A204.1 (cell line): ENCODE data around the gene CYP17A1.

Experiments used
- FAIRE-seq: peaks from 2 replicates; lab custom pipeline; 2012; peaks lifted over from hg19 to GRCh38; lab: Jason Lieb, UNC

Gene CYP17A1

DNA sequence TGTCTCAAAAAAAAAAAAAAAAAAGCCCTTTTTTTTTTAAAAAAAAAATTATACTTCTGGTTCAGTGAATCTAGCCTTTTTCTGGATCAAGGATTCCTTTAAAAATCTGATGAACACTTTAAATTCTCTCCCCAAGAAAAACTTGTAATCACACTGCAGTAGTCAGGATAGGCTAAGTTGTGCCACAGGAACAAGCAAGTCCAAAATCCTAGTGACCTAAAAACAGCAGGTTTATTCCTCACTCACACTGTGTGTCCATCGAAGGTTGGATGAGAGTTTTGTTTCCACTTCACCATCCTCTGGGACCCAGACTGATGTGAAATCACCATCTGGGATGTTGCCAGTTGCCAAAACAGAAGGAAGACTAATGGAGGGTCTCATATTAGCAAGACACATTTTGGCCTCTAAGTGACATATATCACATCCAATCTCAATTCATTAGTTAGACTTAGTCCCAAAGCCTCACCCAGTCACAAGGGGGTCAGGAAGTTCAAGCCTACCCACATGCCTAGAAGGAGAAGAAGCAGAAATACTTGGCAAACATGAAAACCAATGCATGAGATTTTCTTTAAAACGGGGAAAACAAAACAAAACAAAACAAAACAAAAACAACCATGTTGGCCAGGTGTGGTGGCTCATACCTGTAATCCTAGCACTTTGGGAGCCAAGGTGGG, 32.7 kb downstream of the CYP17A1 start:
- FAIRE-seq = no peak

DNA sequence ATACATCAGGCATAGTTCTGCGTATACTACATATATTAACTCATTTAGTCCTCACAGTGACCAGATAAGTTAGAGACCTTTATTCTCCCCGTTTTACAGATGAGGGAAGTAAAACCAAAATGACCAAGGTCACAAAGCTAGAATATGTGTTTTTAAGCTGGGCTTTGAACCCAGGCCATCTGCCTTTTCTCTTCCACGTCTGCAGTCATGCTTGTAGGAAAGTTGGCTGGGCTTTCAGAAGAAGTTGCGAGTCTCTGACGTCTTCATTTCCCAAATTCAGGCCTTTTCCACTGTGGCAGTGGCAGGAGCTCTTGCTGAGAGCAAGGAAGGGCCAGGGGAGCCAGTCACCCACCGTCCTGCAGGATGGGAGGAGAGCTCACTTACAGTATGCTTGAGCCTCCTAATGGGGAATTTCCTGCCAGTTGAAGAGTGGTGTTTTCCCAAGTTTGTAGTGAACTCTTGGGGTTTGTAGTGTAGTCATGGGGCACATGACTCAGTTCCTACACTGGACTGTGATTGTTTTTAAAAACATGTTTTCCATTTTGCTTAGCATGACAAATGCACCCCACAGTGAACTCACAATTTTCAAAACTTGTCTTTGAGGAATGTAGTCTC, 34.2 kb downstream of the CYP17A1 start:
- FAIRE-seq = no peak

DNA sequence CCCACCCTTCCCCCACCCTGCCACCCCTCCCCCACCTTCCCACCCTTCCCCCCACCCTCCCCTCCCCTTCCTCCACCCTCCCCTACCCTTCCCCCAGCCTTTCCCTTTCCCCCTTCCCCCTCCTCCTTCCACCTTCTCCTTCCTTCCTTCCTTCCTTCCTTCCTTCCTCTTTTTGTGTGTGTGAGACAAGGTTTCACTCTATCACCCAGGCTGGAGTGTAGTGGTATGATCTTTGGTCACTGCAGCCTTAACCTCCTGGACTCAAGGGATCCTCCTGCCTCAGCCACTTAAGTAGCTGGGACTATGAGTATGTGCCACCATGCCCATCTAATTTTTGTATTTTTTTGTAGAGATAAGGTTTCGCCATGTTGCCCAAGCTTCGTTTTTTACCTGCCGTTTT, 35.2 kb downstream of the CYP17A1 start:
- FAIRE-seq = no peak

DNA sequence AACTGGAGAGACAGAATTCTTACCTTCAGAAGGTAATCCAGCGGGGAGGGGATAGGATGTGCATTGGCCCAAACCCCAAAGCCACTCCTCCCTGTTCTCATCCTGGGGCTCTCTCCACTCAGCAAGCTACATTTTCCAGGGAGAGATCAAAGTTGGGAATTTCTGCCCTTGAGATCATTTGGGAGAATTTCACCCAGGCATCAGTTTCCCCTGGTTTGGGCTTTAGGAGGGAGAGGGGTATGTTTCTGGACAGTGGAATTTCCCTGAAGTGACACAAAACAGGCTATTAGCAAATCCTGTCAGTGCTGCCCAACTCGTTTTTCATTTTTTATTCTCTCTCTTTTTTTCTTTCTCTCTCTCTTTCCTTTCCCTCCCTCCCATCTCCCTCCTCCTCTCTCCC, 35.7 kb downstream of the CYP17A1 start:
- FAIRE-seq = no peak

DNA sequence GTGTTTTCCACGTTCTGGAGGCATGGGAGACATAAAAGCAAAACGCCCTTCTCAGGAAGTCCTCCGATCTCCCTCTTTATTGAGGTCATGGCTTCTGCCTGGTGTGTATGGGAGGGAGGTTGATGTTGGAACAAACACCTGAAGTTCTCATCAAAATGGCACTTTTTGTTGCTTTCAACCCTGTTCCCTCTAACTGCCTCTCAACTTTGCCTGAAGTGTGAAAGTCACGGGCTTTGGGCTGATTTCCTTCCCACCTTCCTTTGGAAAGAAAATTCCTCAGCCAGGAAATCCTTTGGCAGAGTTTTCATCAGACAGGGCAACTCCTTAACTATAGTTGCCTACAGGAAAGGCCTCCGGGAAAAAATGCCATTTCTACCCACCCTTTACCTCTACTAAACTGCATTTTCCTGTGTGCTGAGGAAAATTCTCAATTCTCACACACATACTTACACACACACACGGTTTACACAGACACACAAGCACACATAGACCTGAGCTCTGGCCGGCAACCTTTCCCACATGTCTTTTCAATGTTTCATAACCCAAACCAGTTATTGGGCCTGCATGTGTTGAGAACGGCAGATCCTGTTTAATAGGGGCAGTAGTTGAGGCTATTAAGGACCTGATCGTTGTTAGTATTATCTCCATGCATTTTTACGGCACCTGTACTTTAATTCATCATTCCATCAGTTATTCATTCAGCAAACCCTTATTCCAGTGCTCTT, 36.4 kb downstream of the CYP17A1 start:
- FAIRE-seq = no peak

DNA sequence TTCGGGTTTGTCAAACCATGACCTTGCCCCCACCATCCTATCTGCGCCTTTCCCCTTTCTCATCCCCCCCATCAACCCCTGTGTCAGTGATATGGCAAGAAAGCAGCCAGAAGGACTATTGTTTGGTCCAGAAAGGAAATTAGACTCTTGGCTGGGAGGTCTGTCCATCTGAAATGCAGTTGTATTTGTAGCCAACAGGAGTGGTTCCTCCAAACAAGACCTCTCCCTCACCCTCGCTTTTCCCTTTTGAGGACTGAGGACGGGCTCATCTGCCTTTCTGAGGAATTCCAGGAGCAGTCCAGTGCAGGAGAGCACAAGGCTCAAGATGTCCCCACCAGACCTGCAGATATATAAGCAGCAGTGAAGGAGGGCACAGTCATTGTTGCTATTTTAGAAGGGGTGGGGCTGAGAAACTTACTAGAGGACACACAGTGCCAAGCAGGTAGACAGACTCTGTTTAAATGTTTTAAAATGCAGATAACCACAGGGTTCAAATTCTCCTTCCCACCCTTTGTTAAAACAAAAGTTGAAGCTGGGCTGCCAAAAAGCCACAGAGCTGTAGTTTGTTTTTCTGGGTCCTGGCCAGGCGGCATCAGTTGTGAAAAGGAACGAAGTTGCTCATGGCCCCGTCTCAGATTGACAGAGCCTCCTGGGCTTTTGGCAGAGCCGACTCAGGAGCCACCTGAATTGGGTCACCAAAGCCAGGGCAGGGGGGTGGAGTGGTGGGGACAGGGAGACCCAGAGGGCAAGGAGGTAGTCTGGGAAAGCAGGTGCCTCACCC, 37.3 kb downstream of the CYP17A1 start:
- FAIRE-seq = no peak

DNA sequence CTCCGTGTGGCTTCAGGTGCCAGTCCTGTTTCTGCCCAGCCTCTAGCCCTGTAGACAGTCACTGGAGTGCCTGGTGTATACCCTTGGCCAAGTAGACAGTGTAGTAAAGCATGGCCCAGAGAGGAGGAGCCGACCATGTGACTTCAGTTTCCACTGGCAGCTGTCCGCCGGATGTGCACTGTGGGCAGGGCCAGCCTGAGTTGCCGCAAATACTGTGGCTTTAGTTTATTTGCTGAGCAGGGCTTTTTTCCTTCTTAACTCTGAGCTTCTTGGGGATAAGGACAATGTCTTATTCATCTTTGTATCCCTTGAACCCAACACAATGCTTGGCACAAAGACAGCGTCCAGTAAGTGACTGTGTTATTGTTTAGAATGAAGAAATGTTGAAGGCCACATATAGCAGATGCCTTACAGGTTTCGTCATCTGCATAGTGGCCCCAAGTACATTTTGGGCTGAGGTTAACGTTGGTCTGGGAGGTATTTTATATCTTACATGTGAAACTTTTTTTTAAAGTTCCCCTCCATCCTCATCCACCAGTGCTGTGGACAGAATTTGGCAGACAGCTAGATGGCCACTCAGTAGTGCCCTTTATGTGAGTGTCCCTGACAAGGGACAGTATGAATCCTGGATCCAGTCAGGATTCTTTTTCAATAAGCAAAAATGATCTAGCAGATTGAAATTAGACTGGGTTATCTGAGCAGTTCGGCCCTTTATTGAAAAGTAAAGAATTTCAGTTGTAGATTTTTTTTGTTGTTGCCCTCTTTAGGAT, 40.6 kb downstream of the CYP17A1 start:
- no peak for FAIRE-seq

DNA sequence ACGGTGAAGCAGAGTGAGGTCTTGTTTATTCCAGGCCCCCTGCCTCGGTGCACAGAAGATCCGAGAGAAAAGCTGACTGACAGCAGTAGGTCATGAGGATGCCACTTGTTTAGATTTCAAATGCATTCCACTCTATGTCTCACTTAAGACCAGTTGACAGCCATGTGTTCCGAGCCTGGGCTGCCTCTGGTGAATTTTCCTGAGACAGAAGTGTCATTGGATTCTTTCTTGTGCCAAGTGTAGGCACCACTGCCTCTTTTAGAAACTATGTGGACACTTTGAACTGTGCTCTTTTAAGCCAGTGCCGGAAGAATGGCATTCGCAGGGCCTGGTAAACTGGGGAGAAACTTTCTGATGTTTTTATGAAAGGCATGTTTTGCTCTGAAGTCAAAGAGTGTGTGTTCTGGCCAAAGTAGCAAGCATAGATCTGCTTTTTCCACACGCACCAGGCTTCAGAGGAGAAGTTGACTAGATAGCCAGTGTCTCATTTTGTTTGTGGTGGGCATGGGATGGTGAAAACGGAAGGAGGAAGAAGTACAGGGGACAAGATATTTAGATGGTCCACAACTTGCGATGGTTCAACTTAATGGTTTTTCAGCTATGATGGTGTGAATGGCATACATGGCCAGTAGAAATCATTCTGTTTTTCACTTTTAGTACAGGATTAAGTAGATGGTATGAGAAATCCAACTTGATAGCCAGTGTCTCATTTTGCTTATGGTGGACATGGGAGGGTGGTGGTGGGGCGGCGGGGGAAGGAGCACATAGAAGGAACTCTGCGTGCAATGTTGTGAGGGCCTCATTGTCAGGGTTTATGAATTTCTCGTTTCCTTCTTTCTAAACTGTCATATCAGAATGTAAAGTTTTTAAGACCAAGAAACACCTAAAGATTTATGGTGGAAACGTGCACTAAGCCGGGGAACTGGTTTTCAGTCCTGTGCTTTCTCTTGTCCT, 41.5 kb downstream of the CYP17A1 start:
- FAIRE-seq = no peak

DNA sequence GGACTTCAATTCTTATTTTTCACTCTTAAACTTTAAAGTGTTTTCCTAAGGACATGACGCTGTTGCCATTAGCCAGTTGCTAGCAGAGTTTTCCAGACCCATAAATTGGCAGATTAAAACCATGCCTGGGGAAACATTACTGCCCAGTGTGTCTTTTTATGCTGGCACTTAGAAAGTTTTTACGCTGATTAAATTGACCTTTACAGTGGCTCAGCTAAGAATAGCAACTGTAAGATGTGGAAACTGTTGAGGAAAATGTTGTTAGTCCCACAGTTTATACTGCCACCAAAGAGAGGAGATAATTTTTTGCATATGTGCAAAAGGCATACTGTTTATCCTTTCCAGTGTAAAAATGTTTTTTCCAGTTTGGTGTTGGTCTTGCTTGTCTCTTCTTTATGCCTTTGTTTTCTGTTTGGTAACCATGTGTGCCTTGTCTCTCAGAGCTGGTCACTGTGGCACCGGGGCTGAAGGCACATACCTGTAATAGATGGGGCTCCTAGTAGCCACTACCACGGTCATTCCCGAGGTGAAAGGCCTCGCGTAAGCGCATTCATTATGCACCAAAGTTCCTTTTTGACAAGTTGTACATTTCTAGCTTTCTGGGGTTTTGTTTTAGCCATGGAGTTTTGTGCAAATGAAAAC, 45.3 kb downstream of the CYP17A1 start:
- FAIRE-seq = no peak

DNA sequence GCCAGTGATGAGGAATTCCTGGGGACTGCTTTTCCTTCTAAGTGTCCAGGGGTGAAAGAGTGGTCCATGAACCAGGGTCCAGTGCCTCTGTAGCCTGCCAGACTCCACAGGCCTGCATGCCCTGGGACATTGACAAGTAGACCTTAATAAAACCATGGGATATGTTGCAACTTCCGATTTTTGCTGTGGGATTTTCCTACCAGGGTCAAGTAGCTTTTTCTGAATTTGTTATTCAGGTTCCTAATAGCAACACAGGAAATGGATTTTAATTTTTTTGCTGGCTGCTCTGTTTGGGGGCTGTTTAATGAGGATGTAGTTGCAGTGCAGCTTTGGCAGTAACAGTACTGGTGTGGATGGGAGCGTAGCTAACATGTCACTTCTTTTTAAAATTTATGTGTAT, 51.4 kb downstream of the CYP17A1 start:
- FAIRE-seq = no peak

DNA sequence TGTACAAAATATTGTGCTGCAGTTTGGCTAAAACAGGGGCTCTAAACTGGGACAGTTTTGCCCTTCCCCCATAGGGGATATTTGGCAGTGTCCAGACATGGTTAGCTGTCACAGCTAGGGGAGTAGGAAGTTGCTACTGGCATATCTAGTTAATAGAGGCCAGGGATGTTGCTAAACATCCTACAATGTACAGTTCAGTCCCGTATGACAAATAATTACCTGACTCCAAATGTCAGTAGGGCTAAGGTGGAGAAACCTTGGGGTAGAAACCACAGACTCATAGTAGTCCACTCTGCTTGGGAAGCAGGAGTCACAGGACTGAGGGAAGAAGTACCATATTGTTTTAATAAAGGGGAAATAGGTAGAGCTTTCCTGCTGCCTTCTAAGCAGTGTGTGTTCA, 53.6 kb downstream of the CYP17A1 start:
- FAIRE-seq = no peak

DNA sequence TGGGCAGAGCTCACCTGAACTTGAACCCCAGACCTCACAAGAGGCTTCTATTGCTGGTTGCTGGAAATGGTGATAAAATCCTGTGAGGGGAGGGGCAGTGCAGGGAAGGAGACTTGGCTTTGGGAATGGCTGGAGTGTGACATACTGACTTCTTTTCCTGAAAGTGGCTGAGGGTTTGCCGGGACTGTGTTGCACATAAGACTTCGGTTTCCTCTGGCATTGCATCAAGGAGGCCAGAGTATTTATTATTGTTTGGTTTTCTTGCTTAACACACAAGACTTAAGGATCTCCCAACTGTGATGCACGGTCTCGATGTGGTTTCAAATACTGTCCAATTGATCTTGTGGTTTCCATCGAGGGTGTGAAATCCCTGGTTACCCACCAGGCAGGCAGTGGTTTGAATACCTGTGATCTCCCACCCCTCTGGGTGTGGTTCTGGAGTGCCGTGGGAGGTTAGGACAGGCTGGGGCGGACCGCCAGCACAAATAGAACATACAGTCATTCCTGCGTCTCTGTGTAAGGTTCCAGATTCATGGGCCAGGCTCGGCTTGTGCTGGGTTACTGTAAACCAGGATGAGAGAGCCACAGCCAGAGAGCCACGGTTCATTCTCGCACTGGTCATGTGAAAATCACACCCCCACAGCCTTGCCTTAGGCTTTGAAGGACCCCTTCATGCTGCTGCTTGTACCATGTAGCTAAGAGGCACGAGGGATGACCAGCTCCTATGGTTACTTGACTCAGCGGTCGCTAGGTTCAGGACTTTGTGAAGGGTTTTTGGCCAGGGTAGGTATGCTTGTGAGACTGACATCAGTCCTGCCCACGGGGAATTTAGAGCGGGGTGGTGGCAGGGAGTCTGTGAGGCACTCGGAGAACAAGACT, 54.3 kb downstream of the CYP17A1 start:
- FAIRE-seq = no peak

DNA sequence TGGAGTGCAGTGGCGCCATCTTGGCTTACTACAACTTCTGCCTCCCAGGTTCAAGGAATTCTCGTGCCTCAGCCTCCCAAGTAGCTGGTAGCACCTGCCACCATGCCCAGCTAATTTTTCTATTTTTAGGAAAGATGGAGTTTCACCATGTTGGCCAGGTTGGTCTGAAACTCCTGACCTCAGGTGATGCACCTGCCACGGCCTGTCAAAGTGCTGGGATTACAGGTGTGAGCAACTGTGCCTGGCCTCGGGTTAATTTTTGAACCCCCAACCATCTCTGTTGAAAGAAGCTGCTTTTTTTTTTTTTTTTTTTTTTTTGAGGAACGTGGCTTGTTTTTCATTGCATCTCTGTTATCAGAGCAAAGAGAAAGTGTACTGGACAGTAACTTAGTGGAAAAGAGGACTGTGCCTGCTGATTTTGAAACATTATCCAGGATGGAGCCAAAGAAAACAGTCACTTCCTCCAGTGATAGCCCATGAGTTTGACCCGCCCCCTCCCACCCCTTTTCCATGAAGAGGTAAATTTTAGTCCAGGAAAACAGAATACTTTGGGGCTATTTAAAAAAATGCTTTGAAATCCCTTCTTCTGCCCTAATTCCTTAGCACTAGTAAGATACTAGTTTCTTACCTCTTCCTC, 55.2 kb downstream of the CYP17A1 start:
- FAIRE-seq = no peak

DNA sequence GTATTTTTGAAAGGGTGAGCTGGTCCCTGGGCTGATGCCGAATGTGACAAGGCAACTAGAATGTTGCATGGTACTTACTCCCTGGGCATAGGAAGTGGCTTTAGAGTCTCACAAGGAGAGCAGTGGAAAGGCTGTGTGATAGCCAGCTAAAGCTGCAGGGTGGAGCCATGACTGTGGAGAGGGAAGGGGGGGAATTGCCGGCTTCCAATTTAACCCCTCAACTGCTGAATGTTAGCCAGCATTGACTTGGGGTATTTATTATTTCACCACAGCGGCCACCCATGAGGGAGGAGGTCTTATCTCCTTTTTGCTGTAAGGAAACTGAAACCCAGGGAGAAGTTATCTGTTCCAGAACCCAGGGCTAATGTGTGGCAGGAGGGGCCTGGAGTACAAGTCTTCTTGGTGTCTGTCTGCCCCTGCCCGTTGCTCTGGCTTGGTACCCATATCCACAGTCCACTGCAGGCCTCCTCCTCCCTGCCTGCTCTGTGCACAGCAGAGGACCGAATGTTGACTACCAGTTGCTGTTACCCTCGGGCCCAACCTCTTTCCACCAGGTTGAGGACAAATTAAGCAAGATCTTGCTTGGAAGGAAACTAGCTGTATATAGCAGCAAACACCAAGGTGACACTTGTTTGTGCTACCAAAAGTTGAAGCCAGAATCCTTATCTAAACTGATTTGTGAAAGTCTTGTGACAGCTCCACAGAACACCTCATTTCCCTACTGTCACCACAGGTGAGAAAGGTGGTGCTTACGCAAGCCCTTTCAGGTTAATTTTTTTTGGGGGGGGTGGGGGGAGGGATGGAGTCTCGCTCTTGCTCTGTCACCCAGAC, 55.9 kb downstream of the CYP17A1 start:
- no peak for FAIRE-seq
